GM21381 (cell line): ENCODE measurements around the gene MACROD2.
"Not testable (repeated sequence)": the region's sequence is repeated elsewhere in the genome, so short reads cannot be mapped to it uniquely, and the experiment has no call there.

Experiments used
- ATAC-seq: cut with Tn5 transposase; IDR thresholded peaks from one replicate; pipeline ENCODE4 v1.9.1; 2021; ENCODE audit warnings: mild to moderate bottlenecking, moderate library complexity; ENCODE audit not compliant: unreplicated experiment

The MACROD2 gene

DNA sequence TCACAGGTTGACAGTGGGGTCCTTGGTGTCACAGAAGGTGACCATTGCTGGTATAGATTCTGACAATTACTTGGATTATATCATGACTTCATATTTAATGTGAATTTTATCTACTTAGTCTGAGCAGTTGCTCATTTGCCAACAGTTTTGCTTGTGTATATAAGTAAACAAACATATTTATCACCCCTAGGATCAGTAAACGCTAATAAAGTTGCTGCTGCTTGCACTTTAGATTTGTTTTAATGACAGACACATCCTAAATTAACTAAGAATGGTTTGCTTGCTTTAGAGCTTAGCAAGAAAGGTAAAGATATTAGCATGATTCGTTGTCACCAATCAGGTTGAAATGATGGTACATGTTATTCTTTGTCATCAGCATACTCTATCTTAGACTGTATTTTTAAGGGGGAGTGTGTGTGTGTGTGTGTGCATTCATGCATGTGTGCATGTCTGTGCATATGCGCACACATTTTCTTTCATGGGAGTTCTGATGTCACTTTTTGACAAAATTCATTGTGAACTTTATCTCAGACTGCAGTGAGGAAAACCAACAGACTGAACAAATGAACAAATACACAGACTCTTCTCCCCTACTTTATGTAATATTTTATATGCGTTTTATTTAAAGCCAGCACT is 1124.7 kb downstream of the MACROD2 start:
- ATAC-seq, result no peak

DNA sequence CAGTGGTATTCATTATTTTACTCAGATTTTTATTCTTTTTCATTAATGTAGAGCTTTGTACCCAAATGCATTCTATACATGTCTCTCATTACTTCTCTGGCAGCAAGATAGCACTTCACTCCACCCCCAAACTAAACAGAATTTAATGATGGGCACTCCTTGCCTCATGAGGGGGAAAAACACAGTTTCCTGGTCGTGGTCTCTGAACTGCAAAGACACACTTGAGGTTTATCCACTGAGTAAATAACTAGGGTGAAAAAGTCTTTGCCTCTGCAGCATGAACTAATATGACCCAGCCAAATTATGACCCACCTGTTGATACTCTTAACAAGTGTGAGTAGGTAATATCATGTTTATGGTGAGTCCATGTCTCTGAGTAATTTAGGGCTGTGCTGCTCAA is 1127.3 kb downstream of the MACROD2 start:
- no peak for ATAC-seq

DNA sequence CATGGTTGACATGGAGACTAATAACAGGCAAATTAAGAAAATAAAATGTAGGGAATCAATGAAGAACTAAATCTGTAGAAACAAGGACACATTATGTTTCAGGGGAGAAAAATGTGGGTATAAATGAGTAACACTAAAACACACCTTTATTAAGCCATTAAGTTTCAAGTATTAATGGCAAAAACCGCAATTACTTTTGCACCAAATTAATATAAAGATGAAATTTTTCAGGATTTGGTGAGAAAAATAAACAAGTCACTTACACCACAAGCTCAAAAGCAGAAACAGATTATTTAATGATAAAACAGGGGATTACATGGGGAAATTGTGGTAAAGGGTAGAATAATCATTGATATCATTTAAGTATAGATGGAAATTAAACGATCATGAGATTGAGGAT is 1135.9 kb downstream of the MACROD2 start:
- no peak for ATAC-seq

DNA sequence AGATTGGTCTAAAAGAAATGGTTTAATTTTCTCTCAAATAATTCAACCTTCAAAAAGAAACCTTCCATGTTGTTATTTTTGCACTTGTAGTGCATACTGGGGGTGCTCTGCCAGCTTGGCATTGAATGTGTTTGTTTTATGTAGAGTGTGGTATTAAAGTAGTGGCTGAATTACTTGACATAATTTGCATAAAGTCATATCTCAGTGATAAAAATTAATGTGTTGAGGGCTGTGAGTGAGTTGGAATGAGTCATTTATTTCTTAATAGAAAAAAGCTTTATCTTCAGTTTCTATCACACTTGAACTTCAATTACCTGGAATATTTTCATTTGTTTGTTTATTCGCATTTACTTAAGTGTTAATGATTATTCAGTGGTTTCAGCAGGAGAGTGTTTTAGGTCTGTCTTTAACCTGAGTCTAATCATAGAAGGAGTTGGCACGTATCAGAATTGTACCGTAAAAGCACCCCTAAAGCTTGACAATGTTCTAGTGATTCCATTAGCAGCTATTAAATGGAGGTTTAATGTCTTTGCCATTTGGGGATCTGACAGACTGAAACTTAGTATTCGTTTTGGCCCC is 1143.3 kb downstream of the MACROD2 start:
- ATAC-seq, result no peak

DNA sequence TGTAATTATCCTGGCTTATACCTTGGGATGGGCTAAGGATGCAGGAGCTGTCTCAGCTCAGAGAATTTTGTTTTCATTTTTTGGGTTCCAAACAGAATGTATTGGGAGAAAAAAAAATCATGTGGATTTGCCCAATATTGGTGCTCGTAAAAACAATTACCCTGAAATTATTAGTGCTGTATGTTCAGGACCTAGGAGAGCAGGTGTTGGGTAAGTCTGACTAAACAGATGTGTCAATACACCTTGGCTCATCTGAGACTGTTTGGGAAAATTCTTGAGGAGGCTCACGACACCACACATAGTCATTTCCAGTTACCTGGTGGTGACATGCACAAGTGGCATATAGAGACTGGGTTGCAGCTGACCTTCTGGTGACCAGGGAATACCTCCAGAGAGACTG is 1144.2 kb downstream of the MACROD2 start:
- no peak for ATAC-seq

DNA sequence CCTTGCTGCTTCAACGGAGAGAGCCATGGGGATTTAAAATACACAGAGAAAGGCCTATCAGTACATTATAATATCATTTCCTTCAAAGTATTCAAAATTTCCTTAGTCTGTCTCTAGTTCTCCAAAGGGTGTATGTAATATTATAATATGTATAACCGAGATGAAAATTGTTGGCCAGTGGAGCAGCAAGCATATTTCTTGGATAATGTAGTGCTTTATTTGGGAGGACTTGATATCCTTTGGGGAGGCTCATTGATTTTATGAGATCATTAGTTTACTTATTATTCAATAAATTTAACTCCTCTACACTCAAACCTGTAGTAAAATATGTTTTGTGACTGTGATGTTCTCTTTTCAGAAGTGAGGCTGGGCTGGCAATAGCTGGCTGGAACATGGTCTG is 1145.0 kb downstream of the MACROD2 start:
- ATAC-seq, result no peak

DNA sequence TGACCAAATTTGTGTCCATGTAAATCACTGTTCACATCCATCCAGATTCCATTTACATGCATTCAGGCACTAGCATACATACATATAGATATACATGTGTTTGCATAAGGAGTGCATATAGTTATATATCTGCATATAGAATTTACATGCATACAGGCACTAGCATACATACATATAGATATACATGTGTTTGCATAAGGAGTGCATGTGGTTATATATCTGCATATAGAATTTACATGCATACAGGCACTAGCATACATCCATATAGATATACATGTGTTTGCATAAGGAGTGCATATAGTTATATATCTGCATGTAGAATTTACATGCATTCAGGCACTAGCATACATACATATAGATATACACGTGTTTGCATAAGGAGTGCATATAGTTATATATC is 1145.6 kb downstream of the MACROD2 start:
- not testable (repeated sequence) for ATAC-seq

DNA sequence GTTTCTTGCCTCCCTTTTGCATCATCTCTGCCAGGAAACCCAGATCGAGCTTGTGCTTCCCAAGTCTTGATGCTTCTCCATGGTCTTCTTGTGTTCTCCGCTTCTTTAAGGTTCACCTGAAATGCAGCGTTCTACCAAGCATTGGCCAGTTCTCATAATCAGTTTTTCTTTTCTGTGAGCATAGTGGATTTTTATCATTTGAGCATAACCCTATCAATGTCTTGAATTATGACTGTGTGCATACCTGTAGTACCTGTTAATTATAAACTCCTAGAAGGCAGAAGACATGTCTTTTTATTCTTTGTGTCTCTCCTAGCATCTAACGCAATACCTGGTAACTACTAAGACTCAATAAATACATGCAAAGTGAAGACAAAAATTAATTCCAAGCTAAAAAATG is 1146.5 kb downstream of the MACROD2 start:
- ATAC-seq, result no peak

DNA sequence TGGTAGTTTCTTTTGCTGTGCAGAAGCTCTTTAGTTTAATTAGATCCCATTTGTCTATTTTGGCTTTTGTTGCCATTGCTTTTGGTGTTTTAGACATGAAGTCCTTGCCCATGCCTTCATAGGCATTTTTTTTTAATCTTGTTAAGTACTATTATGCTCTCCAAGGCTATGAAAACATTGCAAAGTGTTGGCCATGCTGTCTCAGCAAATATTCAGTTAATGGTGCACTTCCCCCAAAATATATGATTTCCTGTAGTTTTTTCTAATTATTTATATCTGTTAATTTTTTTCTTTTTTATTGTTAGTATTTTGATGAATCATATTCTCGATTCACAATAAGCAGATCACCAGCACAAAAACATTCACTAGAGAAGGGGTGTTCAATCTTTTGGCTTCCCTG is 1148.2 kb downstream of the MACROD2 start:
- ATAC-seq, result no peak

DNA sequence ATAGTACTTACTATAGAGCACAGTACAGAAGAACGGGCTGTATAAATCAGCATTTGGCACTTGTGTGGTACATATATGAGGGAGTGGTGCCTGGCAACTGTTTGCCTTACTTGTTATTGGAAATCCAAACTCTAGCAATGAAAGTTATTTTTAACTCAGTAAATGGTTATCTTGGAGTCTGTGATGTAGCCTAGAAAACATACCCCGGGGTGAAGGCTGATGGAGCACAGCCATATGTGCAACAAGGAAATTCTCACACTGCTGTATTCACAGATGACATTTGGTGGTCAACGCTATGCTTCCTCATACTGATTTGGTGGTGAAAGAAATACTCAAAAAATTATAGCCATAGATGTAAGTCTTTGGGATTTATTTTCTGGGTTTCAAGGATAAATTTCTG is 1149.6 kb downstream of the MACROD2 start:
- no peak for ATAC-seq

DNA sequence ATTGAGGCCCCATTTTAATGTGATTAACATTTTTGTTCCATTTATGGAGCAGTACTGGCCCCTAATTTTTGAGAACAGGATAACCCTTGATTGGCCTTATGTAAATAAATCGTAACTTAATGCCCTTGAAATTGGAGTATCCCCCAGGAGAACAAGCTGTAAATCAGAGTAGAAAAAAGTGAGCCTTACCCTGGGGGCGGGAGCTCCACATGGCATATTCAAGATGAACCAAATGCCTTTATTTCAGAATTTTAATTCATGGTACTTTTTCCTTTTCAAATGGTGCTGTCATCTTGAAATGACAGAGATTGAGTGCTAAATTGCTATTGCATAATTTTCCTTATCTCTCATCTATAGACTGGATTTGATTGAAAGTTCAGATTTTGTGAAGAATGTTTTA is 1151.6 kb downstream of the MACROD2 start:
- no peak for ATAC-seq

DNA sequence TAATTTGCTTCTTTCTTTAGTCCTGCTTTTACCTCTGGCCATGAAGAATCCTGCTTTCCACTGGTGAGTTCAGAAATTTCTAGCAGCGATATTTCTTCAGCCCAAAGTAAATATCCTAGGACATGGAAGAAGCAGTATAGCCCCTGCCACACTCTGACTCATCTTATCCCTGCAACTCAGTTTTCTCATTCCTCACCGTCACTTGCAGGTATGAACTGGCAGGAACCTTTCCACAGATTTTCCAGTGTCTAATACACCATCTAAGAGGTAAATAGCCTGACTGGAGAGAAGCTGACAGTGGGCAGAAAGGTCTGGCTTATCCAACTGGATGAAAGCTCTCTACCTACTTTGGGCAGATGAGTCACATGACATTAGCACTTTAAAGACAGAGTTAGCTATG is 1158.8 kb downstream of the MACROD2 start:
- no peak for ATAC-seq

DNA sequence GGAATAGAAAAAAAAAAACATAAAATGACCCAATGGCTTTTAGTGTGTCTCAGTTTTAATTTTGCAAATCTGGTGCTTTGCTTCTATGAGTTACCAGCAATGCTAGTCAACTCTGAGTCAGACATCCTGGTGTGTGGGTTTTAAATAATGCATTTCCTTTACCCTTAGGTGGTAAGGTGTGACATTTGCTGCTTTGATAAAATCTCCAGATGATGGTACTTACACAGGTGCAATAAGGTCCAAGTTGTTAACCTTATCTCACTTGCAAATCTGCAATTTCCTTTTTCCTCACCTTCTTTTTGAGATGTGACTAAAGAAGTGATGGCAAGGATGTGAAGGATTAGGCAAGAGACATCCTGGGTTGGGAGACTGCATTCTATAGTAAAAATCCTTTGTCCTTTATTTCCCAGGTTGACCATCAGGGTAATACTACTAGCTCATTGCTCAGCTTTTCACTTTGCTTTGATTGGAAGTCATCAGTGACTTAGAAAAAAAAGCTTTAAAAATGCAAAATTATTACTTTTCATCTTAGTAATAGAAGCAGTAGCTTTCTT is 1160.6 kb downstream of the MACROD2 start:
- no peak for ATAC-seq

DNA sequence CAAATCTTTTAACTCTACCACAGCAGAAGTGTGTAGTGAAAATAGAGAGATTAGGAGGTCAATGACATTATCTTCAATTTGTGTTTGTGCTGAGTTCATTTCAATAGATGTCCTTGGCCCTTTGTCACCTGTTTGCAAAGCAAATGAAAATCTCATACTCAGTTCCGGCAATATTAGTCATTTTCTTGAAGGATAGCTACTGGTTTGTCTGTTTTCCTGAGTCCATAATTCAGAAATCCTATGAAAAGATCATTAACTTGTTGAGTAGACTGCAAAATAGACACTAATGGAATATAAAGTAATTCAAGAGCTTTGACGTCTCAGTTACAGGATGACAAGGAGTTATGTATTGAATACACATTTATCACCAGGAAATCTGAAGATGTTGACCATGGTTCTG is 1163.2 kb downstream of the MACROD2 start:
- no peak for ATAC-seq

DNA sequence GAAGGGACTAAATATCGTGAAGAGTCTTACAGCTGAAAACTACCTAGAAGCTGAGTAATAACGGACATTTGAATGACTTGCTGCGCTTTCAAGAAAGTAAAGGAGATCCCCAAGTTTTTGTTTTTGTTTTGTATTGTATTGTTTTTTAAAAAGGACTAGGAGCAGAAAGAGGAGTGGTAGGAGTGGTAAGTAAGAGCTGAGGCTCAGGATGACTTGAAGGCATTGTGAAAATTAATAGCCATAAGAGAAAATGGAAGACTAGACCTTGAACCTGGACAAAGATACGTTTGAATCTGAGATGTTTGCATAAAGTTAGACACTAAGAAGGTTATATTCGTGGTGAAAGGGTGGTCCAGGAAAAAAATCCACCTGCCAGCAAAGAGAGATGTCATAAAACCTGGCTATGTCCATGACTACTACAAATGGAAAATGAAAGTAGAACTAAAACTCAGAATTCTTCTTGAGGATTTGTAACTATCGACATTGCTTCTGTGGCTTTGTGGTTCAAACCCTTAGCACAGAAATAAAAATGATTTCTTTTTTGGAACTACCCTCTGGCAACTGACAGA is 1166.8 kb downstream of the MACROD2 start:
- peak; percentile 75 for ATAC-seq

DNA sequence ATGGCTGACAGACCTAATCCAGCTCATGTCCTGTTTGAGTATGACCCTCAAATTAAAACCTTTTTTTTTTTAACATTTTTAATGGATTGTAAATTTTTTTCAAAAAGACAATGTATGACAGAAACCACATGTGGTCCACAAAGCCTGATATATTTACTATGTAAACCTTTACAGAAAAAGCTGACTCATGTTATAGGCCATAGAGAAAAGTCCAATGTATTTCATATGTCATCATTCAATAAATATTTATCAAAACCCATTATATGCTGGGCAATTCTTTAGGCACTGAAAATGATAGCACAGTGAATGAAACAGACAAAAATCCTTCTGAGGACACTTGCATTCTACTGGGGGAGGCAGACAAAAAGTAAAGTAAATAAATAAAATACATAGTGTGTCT is 1168.3 kb downstream of the MACROD2 start:
- no peak for ATAC-seq

DNA sequence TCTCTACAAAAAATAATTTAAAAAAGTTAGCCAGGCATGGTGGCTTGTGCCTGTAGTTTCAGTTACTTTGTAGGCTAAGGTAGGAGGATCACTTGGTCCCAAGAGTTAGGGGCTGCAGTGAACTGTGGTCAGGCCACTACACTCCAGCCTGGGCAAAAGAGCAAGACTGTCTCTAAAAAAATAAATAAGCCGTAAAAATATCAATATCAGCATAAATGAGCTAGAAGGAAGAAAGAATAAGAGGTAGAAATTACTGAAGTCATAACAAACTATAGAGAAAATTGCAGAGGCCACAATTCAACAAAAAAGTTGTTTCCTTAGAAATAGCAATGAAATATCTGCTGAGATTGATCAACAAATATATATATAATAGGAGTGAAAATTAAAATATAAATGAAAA is 1169.4 kb downstream of the MACROD2 start:
- ATAC-seq, result no peak

DNA sequence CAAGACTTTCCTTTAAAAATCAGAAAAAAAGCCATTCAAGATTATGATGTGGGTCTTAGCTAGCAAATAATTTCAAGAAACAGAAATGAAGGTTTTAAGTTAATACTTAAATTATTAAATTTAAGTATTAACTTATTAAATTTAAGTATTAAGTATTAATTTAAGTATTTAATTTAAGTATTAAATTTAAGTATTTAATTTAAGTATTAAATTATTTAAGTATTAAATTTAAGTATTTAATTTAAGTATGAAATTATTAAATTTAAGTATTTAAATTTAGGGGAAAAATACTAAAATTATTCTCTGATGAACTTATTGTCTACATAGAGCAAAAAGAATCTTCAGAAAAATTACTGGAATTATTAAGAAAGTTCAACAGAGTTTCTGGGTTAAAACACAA is 1171.4 kb downstream of the MACROD2 start:
- no peak for ATAC-seq

DNA sequence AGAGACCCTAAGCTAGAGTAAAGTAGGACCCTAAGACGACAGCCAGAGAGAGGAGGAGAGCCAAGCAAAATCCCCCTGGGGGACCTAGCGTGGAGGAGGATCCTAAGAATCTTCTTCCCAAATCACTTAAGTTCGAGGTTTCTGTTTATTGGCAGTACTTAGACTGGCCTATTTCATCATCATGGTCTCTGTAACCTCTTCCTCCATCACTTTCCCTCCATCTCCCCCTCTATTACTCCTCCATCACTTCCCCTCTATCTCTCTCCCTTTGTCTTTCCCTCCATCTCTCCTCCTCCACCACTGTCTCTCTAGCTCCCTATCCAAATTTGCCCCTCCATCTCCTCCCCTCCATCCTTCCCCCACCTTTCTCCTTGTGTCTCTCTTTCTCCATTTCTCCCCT is 1175.7 kb downstream of the MACROD2 start:
- ATAC-seq, result no peak

DNA sequence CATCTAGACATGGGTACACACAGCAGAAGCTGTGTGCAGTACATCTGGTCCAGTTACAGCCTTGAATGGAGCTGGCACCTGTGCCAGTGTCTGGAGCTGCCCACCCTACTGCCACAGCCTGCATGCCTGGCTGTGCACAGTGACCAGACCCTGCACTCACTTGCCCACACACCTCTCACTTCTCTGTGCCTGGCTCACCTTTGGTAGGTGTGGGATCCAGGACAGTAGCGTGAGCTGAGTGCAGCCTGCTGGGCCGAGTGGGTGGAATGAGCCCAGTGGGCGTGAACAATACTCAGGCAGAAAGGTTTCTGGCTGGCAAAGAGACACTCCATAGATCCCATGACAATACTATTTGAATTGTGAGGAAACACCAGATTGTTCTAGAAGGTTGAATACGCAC is 1181.6 kb downstream of the MACROD2 start:
- no peak for ATAC-seq

DNA sequence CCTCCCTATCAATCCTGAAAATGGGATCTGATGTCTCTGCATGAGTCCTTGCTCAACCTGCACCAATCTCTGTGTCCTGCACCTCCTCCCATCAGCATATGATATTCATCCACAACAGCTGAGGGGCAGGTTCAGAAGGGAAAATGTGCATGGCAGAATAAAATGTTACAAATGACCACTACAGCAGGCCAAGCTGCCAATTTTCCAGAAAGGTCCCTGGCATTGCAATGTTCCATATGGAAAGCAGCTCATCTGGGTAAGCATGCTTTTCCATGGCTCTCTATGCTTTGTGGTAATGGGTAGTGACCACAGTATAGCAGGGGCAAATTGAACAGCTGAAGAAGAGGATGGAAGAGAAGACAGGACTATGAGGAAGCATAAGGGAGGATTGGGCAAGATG is 1183.3 kb downstream of the MACROD2 start:
- ATAC-seq, result no peak

DNA sequence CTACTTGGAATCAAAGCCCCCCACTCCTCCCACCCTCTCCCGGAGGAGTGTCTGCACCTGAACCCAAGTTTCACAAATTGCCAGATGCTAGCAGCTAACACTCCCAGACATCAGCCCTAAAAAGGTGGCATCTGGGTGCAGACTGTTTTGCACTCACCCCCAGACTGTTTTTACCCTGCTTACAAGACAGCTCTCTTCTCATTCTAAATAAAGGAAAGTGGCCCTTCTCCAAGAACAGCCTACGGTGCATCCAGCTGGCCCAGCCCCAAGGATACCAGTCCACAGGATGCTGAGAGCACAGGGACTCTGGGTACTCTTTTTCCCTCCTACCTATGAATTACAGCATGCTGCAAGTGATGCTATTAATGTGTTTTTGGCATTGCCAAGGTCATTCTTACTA is 1184.1 kb downstream of the MACROD2 start:
- no peak for ATAC-seq

DNA sequence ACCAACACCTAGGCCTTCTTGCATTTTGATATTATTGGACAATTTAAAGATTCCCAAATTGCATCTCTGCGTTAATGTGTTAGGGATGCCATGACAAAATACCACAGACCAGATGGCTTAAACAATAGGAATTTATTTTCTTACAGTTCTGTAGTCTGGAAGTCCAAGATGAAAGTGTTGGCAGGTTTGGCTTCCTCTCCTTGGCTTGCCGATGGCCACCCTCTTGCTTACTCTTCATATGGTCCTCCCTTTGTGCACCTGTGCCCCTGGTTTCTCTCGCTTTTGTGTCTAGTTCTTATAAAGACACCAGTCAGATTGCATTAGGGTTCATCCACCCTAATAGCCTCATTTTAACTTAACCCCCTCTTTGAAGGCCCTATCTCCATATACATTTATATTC is 1184.5 kb downstream of the MACROD2 start:
- ATAC-seq, result no peak
